SK-N-SH (cell line): Measurements from ENCODE around the gene SIM2. TPM values are rescaled to one million over a fixed set of nuclear protein-coding genes. Genes with fewer than 3 reads are reported as not detected.

Experiments
- CTCF ChIA-PET: fragments of 300-600, 350-600 bp; formaldehyde crosslinking; extraction: SDS; loops from one replicate; lab custom pipeline; 2021; lab: Yijun Ruan, JAX
- POLR2A ChIA-PET: fragments of 350-600 bp; sonication (Branson Sonifier 250); formaldehyde crosslinking; extraction: SDS; loops from one replicate; lab custom pipeline; 2020; ENCODE audit warnings: antibody characterized with exemption, inconsistent platforms; lab: Yijun Ruan, JAX
- DNase-seq: peaks from one replicate; pipeline ENCODE4 v3.0.0; 2012
- H2AFZ ChIP-seq: fragments of 200-600 bp; sonication (generic); 2 replicates; pipeline ENCODE4 v1.8.1; 2016; ENCODE audit warnings: antibody characterized with exemption, mild to moderate bottlenecking, low read depth
- H3F3A ChIP-seq: fragments of 200-600 bp; sonication (generic); replicated peaks from 2 replicates; pipeline ENCODE3; 2016; ENCODE audit warnings: antibody characterized with exemption, mild to moderate bottlenecking; ENCODE audit not compliant: insufficient read depth
- H3K27ac ChIP-seq, 2 experiments: fragments of 200-500 bp in 1 of 2; fragments of 200-600 bp in 1 of 2; sonication (Bioruptor generic) in 1 of 2; sonication (generic), shearing (Covaris generic) in 1 of 2; 2 replicates each; pipeline versions ENCODE4 v1.5.1 to v1.6.1; 2014 to 2016; ENCODE audit warnings: low read depth in 2 of 2, inconsistent platforms in 1 of 2, low read length in 1 of 2, mild to moderate bottlenecking in 1 of 2, mixed read lengths in 1 of 2
- H3K27me3 ChIP-seq: fragments of 200-600 bp; sonication (generic), shearing (Covaris generic); 2 replicates; pipeline ENCODE4 v1.6.1; 2016; ENCODE audit warnings: mixed run types; ENCODE audit not compliant: insufficient read depth
- H3K36me3 ChIP-seq, 2 experiments: fragments of 200-500 bp in 1 of 2; fragments of 200-600 bp in 1 of 2; sonication (Bioruptor generic) in 1 of 2; sonication (generic) in 1 of 2; replicated peaks in 1 of 2; 2 replicates each; pipeline versions ENCODE3 to v1.5.1; 2014 to 2016; ENCODE audit warnings: low read length in 1 of 2, mild to moderate bottlenecking in 1 of 2; ENCODE audit not compliant: insufficient read depth in 2 of 2, control insufficient read depth in 1 of 2
- H3K4me1 ChIP-seq, 2 experiments: fragments of 200-500 bp in 1 of 2; fragments of 200-600 bp in 1 of 2; sonication (Bioruptor generic) in 1 of 2; sonication (generic), shearing (Covaris generic) in 1 of 2; 2 replicates each; pipeline versions ENCODE4 v1.5.1 to v1.6.1; 2014 to 2016; ENCODE audit warnings: low read depth in 1 of 2, low read length in 1 of 2, mixed run types in 1 of 2; ENCODE audit not compliant: insufficient read depth in 2 of 2, control insufficient read depth in 1 of 2
- H3K4me2 ChIP-seq: fragments of 200-600 bp; sonication (generic), shearing (Covaris generic); 2 replicates; pipeline ENCODE4 v1.6.1; 2017; ENCODE audit warnings: mixed run types
- H3K4me3 ChIP-seq, 2 experiments: fragments of 200-500 bp in 1 of 2; fragments of 200-600 bp in 1 of 2; sonication (Bioruptor generic) in 1 of 2; sonication (generic), shearing (Covaris generic) in 1 of 2; 2 replicates each; pipeline versions ENCODE4 v1.5.1 to v1.8.1; 2014 to 2016; ENCODE audit warnings: low read depth in 2 of 2, inconsistent platforms in 1 of 2, low read length in 1 of 2, mild to moderate bottlenecking in 1 of 2, mixed read lengths in 1 of 2, moderate library complexity in 1 of 2
- H3K79me2 ChIP-seq: fragments of 200-600 bp; sonication (generic); 2 replicates; pipeline ENCODE4 v1.8.1; 2017; ENCODE audit warnings: mild to moderate bottlenecking; ENCODE audit not compliant: insufficient read depth
- H3K9ac ChIP-seq: fragments of 200-600 bp; sonication (generic); 2 replicates; pipeline ENCODE4 v1.6.1; 2017; ENCODE audit warnings: mixed run types
- H3K9me2 ChIP-seq: fragments of 200-600 bp; sonication (generic); 2 replicates; pipeline ENCODE4 v1.6.1; 2017; ENCODE audit warnings: mixed run types
- H3K9me3 ChIP-seq: fragments of 200-600 bp; sonication (generic); 2 replicates; pipeline ENCODE4 v1.6.1; 2017; ENCODE audit warnings: mixed run types, mild to moderate bottlenecking, moderate library complexity
- H4K20me1 ChIP-seq: fragments of 200-600 bp; sonication (generic); 2 replicates; pipeline ENCODE4 v1.6.1; 2017; ENCODE audit warnings: mild to moderate bottlenecking, mixed run types; ENCODE audit not compliant: insufficient read depth
- CTCF ChIP-seq: fragments of 200-600 bp; sonication (generic); IDR thresholded peaks from 2 replicates; pipeline ENCODE4 v1.6.1; 2017; ENCODE audit warnings: antibody characterized with exemption, mild to moderate bottlenecking, moderate library complexity
- ELF1 ChIP-seq: IDR thresholded peaks from 2 replicates; pipeline ENCODE4 v1.4.0; 2012
- EP300 ChIP-seq, 2 experiments: IDR thresholded peaks; 2 replicates each; pipeline versions ENCODE4 v1.4.0 to v1.6.1; 2012; ENCODE audit warnings: borderline replicate concordance in 1 of 2, low read depth in 1 of 2, low read length in 1 of 2
- EZH2phosphoT487 ChIP-seq: fragments of 200-600 bp; sonication (generic); IDR thresholded peaks from 2 replicates; pipeline ENCODE4 v1.6.1; 2017; ENCODE audit warnings: low read depth, mixed run types, mild to moderate bottlenecking, antibody characterized with exemption, moderate library complexity, borderline replicate concordance
- FOSL2 ChIP-seq: IDR thresholded peaks from 2 replicates; pipeline ENCODE4 v1.4.0; 2012; ENCODE audit warnings: low read depth, mild to moderate bottlenecking, moderate library complexity, borderline replicate concordance
- FOXJ3 ChIP-seq: sonication (generic); formaldehyde crosslinking; IDR thresholded peaks from 2 replicates; pipeline ENCODE4 v1.5.1; 2020; ENCODE audit warnings: mild to moderate bottlenecking, missing genetic modification reagents
- FOXM1 ChIP-seq: IDR thresholded peaks from 2 replicates; pipeline ENCODE4 v1.4.0; 2012; ENCODE audit warnings: low read depth, mild to moderate bottlenecking
- MEF2A ChIP-seq: IDR thresholded peaks from 2 replicates; pipeline ENCODE4 v1.4.0; 2012; ENCODE audit warnings: low read depth, borderline replicate concordance
- MXI1 ChIP-seq: IDR thresholded peaks from 2 replicates; pipeline ENCODE4 v1.6.1; 2012; ENCODE audit warnings: mild to moderate bottlenecking, low read depth, low read length, improper control_type of control experiment
- POLR2AphosphoS5 ChIP-seq: IDR thresholded peaks from 2 replicates; pipeline ENCODE4 v1.6.1; 2012; ENCODE audit warnings: low read depth, low read length
- RCOR1 ChIP-seq: fragments of 150-350 bp; IDR thresholded peaks from 2 replicates; pipeline ENCODE4 v1.6.1; 2017; ENCODE audit warnings: antibody characterized with exemption, low read length
- RXRA ChIP-seq: IDR thresholded peaks from 2 replicates; pipeline ENCODE4 v1.4.0; 2012; ENCODE audit warnings: low read depth, mild to moderate bottlenecking, borderline replicate concordance
- TAF1 ChIP-seq: IDR thresholded peaks from 2 replicates; pipeline ENCODE4 v1.6.1; 2012; ENCODE audit warnings: low read depth, mild to moderate bottlenecking, low read length, moderate library complexity, borderline replicate concordance
- TCF12 ChIP-seq: IDR thresholded peaks from 2 replicates; pipeline ENCODE4 v1.4.0; 2012
- TEAD4 ChIP-seq: IDR thresholded peaks from 2 replicates; pipeline ENCODE4 v1.4.0; 2012; ENCODE audit warnings: mild to moderate bottlenecking, borderline replicate concordance; ENCODE audit not compliant: insufficient read depth
- USF1 ChIP-seq: IDR thresholded peaks from 2 replicates; pipeline ENCODE4 v1.4.0; 2012; ENCODE audit warnings: low read depth, borderline replicate concordance
- ZBTB33 ChIP-seq: IDR thresholded peaks from 2 replicates; pipeline ENCODE4 v1.4.0; 2012; ENCODE audit warnings: low read depth, borderline replicate concordance
- WGBS: methylation state at CpG from one replicate; pipeline ENCODE4 v1.1.6; 2017; ENCODE audit warnings: low lambda C conversion rate; 5-methylcytosine and 5-hydroxymethylcytosine counted together
- polyA plus RNA-seq, 3 experiments: library from polyadenylated mRNA; depleted of rRNA; stranded (reverse); fragments of >200 nt; gene quantifications; 2 replicates each; pipeline ENCODE4 v1.2.3, GENCODE V29; 2012
- TF ChIP-seq, protein P1 (sequence below): IDR thresholded peaks from 2 replicates; pipeline ENCODE4 v1.6.1; 2012; ENCODE audit warnings: mild to moderate bottlenecking, low read depth, low read length, moderate library complexity
- TF ChIP-seq, protein P2 (sequence below): IDR thresholded peaks from 2 replicates; pipeline ENCODE4 v1.4.0; 2012; ENCODE audit warnings: low read depth
- TF ChIP-seq, protein P3 (sequence below): IDR thresholded peaks from 2 replicates; pipeline ENCODE4; 2012

Gene SIM2
- polyA plus RNA-seq, 1 of the 3 experiments (the other 2 are of a cell fraction): not detected

GRCh38 chr21:36710729-36711048, 11.8 kb downstream of the SIM2 start:
- Histone ChIP-seq H3K4me1 (peaks cover 0 to 6% of the 10 kb centered on the region in 2 experiments; a peak in 2 of 4 replicates), H3K27ac (no peak overlapping the region), H3K4me3 (peak overlapping the region in 1 of 2 experiments; percentile 6; a peak in 2 of 4 replicates), H3K9me2 (no peaks in the 10 kb centered on the region), H3K9ac (no peak overlapping the region), H3K9me3 (no peaks in the 10 kb centered on the region), H3K79me2 (no peaks in the 10 kb centered on the region)
- POLR2A ChIA-PET: no interaction called here
- DNase-seq: peak; percentile 50
- TF ChIP-seq, protein P1, sequence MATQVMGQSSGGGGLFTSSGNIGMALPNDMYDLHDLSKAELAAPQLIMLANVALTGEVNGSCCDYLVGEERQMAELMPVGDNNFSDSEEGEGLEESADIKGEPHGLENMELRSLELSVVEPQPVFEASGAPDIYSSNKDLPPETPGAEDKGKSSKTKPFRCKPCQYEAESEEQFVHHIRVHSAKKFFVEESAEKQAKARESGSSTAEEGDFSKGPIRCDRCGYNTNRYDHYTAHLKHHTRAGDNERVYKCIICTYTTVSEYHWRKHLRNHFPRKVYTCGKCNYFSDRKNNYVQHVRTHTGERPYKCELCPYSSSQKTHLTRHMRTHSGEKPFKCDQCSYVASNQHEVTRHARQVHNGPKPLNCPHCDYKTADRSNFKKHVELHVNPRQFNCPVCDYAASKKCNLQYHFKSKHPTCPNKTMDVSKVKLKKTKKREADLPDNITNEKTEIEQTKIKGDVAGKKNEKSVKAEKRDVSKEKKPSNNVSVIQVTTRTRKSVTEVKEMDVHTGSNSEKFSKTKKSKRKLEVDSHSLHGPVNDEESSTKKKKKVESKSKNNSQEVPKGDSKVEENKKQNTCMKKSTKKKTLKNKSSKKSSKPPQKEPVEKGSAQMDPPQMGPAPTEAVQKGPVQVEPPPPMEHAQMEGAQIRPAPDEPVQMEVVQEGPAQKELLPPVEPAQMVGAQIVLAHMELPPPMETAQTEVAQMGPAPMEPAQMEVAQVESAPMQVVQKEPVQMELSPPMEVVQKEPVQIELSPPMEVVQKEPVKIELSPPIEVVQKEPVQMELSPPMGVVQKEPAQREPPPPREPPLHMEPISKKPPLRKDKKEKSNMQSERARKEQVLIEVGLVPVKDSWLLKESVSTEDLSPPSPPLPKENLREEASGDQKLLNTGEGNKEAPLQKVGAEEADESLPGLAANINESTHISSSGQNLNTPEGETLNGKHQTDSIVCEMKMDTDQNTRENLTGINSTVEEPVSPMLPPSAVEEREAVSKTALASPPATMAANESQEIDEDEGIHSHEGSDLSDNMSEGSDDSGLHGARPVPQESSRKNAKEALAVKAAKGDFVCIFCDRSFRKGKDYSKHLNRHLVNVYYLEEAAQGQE: no peak
- TF ChIP-seq EZH2phosphoT487: no peak; the same call in 1 of the 2 replicates
- TF ChIP-seq ELF1: no peak
- no peak for TF ChIP-seq FOSL2
- no peak for TF ChIP-seq CTCF
- no peak for TF ChIP-seq TEAD4
- no peak for TF ChIP-seq MXI1
- TF ChIP-seq, protein P2, sequence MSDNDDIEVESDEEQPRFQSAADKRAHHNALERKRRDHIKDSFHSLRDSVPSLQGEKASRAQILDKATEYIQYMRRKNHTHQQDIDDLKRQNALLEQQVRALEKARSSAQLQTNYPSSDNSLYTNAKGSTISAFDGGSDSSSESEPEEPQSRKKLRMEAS: no peak
- TF ChIP-seq MEF2A: no peak
- no peak for TF ChIP-seq EP300 (IDR thresholded peaks at IDR 0.05; ENCODE audit: borderline replicate concordance in 1 of 2, low read depth in 1 of 2, low read length in 1 of 2)
- no peak for TF ChIP-seq FOXM1
- no peak for TF ChIP-seq RXRA
- no peak for TF ChIP-seq FOXJ3 (CRISPR knock-in tag)
- TF ChIP-seq USF1: no peak
- TF ChIP-seq RCOR1: no peak
- no peak for TF ChIP-seq TAF1
- TF ChIP-seq TCF12: no peak
- TF ChIP-seq ZBTB33: no peak
- TF ChIP-seq, protein P3, sequence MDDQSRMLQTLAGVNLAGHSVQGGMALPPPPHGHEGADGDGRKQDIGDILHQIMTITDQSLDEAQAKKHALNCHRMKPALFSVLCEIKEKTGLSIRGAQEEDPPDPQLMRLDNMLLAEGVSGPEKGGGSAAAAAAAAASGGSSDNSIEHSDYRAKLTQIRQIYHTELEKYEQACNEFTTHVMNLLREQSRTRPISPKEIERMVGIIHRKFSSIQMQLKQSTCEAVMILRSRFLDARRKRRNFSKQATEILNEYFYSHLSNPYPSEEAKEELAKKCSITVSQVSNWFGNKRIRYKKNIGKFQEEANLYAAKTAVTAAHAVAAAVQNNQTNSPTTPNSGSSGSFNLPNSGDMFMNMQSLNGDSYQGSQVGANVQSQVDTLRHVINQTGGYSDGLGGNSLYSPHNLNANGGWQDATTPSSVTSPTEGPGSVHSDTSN: no peak
- no peak for TF ChIP-seq POLR2AphosphoS5
- TF ChIP-seq, all 33 proteins: peak for 0
- 14% methylated on average over 13 of the region's 13 CpGs for WGBS
- Histone ChIP-seq H3K4me2 (peak overlapping the region; percentile 42; the same call in 1 of the 2 replicates), H3K27me3 (peaks cover 87% of the 10 kb centered on the region), H2AFZ (no peak overlapping the region), H3K36me3 (no peaks in the 10 kb centered on the region), H3F3A (no peaks in the 10 kb centered on the region), H4K20me1 (peaks cover 9% of the 10 kb centered on the region; the same call in 1 of the 2 replicates)
- CTCF ChIA-PET: interaction anchor here (1.0 to 1.9 kb wide), 6 partner anchors 18 to 203 kb away, joined by 3 to 6 read pairs (median 4); no protein-coding TSS in a partner anchor
